ENCODE results near the gene MYBL2.
A peak's percentile ranks its signal among the peaks of the same experiment; 100 is the strongest.
"Not testable (repeated sequence)": the region's sequence is repeated elsewhere in the genome, so short reads cannot be mapped to it uniquely, and the experiment has no call there.

Gene MYBL2

GRCh38 chr20:43666376-43667328, at the start of gene MYBL2:
TSS of gene MYBL2 (plus strand) at chr20:43667114. CDS start at chr20:43667284, 170 bp downstream.
- DNase-seq: peak; percentile 87

- DNase-seq: no peak
These were observed 35.3 kb upstream of the MYBL2 start for GRCh38 chr20:43631598-43631997.

- no peak for DNase-seq
These were observed 30.5 kb upstream of the MYBL2 start for GRCh38 chr20:43636429-43636828.

- DNase-seq: no peak
These were observed 24.4 kb upstream of the MYBL2 start for GRCh38 chr20:43642548-43642947.

- no peak for DNase-seq
These were observed 15.9 kb upstream of the MYBL2 start for GRCh38 chr20:43650997-43651525.

- DNase-seq: not testable (repeated sequence)
These were observed 15.2 kb upstream of the MYBL2 start for GRCh38 chr20:43651650-43652184.

- no peak for DNase-seq
These were observed 12.9 kb upstream of the MYBL2 start for GRCh38 chr20:43653966-43654365.

GRCh38 chr20:43655176-43655575, 11.7 kb upstream of the MYBL2 start:
- not testable (repeated sequence) for DNase-seq

- no peak for DNase-seq
These were observed 11.0 kb upstream of the MYBL2 start for GRCh38 chr20:43655937-43656336.

- peak; percentile 47 for DNase-seq
These were observed 8.7 kb upstream of the MYBL2 start for GRCh38 chr20:43658069-43658722.

GRCh38 chr20:43658723-43659419, 8.0 kb upstream of the MYBL2 start:
- DNase-seq: peak; percentile 36

GRCh38 chr20:43662943-43663655, 3.8 kb upstream of the MYBL2 start:
- DNase-seq: no peak

GRCh38 chr20:43665466-43666176, 1.3 kb upstream of the MYBL2 start:
- no peak for DNase-seq

GRCh38 chr20:43667341-43668132, 623 bp downstream of the MYBL2 start:
- peak; percentile 51 for DNase-seq

- DNase-seq: peak; percentile 44
These were observed 2.4 kb downstream of the MYBL2 start for GRCh38 chr20:43669332-43669731.

GRCh38 chr20:43670423-43670822, 3.5 kb downstream of the MYBL2 start:
- DNase-seq: no peak

- DNase-seq: no peak
These were observed 9.5 kb downstream of the MYBL2 start for GRCh38 chr20:43676368-43676767.

- DNase-seq: peak; percentile 31
These were observed 14.1 kb downstream of the MYBL2 start for GRCh38 chr20:43680981-43681380.

GRCh38 chr20:43681468-43681942, 14.6 kb downstream of the MYBL2 start:
- DNase-seq: peak; percentile 90

- peak; percentile 95 for DNase-seq
These were observed 15.1 kb downstream of the MYBL2 start for GRCh38 chr20:43681991-43682410.

Measured in RPMI8226 (cell line).